HG02981 (cell line): ENCODE results near the gene ANKRD39.

Experiments used
- ATAC-seq: cut with Tn5 transposase; IDR thresholded peaks from one replicate; pipeline ENCODE4 v1.9.1; 2021; ENCODE audit warnings: mild to moderate bottlenecking, moderate library complexity; ENCODE audit not compliant: unreplicated experiment

Gene ANKRD39

DNA sequence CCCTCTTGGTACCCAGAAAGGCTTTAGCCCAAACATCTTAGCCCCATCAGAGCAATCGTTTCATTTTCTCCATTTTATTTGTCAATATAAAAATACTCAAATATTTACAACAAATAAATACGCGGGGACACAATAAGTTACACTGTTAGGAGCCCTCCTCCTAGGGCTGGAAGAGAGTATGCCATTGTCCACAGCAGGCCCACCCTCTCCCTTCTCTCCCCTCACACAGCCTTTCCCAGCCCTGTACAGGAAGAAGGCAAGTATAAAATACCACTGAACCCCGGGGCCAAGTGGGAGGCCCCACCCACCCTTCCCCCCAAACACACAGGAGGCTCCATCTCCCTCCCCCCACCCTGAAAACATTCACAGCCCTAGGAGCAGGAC, 1.9 kb upstream of the ANKRD39 start:
- ATAC-seq = no peak

DNA sequence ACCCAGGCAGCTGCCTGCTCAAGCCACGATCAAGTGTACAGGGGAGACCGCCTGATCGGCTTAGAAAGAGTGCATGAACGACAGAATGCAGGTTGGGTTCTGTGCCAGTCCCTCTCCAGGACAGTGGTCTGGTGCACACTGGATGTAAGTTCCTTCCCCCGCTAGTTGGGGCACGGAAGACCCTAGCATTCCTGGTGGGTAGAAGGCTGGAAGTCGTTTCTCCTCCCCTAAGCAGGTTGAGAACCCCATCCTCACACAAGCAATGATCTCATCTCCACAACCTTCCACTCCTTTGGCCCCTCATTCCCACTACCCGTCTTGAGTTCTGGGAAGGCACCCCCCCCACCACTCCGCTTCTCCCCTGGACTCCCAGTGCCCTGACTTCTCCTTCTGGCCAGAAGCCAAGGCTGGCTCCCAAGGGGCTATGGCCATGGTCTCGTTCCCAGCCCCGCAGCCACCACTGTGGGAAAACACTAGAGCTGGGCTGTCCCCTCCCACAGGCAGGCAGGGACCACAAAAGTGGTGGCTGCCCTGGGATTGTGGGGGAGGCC, 1.4 kb upstream of the ANKRD39 start:
- ATAC-seq = no peak

DNA sequence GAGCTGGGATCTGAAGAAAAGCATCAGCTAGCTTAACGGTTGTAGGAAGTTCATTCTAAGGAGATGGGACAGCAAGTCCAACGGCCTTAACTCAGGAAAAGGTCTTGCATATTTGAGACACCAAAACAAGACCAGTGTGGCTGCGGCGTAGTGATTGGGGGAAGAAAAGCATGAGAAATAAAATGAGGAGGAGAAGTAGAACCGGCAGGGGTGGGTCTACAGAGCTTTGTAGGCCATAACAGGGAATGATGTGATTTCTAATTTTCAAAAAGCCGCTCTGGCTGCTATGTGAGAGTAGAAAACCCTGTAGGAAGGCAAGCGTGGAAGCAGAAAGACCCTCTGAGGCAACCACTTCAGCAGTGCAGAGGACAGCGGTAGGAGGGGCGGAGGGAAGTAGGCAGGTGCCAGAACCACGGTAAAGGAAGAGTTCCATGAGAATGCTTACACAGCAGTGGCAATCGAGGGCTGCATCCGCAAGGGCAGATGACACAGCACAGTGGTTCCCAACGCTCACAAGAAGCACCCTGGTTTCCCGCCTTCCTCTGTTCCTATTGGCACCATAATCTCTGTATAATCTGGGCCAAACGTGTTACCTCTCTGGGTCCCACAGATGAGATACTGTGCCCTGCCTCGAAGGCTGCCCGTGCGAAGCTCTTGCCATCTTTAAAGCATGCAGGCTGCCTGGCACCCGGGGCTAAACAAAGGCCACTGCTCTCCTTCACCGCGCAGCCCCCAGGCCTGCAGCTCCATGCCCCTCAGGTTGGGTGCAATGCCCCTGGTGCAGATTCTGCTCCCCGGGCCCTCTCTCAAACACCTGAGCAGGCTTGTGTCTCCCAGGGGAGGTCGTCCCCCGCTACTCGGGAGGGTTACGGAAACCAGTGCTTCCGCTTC, 795 bp downstream of the ANKRD39 start:
- ATAC-seq = peak; percentile 20

DNA sequence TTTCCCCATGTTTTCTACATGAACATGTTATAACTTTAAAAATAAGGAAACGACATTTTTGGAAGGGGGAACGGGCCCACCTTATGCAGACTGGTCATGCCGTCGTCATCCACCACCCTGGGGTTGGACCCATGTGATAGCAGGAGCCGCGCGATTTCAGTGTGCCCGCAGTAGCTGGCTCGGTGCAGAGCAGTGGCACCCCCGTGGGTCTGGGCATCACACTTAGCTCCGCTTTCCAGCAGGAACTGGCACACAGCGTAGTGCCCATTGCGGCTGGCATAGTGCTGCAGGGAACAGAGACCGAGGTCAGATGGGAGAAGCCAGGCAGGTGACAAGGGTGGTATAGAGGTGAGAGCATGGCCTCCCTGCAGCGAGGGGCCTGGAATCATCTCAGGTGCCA, 4.5 kb downstream of the ANKRD39 start:
- ATAC-seq = no peak

DNA sequence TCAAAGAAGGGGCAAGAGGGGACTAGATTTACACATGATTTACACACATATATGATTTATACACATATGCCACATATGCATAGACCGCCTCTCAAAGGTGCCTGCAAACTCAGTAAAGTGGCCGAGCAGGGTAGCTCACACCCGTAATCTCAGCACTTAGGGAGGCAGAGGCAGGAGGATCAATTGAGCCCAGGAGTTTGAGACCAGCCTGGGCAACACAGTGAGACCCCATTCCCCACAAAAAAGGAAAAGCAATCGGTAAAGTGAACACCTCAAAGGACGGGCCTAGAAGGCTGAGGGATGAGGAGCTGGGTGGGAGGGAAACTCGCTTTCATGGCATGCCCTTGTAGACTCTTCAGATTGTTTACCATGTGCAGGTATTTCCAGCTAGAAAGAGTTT, 5.1 kb downstream of the ANKRD39 start:
- no peak for ATAC-seq

DNA sequence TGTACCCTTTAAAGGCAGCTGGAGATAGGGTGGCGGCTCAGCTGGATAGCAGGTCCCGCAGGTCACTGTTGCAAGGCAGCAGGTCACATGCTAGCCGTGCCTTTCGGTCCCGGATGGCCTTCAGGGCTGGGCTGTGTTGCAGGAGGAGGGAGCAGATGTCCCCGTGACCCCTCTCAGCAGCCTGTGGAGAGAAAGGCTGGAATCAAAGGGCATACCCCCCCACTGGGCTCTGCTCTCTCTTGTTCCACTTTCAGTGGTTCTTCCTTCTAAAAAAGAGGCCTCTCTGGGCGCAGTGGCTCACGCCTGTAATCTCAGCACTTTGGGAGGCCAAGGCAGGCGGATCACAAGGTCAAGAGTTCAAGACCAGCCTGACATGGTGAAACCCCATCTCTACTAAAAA, 9.6 kb downstream of the ANKRD39 start:
- no peak for ATAC-seq

DNA sequence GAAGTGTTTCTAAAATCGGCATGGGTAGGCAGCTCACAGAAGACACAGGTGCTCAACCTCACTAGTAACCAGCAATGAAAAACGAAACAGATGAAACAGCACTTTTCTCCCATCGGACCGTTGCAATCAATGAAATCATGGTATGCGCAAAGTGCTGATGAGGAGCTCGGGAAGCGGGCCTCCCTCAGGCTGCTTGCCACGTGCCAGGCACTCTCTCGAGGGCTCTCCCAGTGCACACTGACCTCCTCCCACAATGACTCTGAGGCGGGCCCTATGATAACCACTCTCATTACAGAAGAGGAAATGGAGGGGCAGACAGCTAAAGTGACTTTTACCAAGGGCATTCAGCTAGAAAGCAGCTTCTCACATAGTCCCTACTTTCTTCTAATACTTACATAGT, 10.2 kb downstream of the ANKRD39 start:
- ATAC-seq = no peak

DNA sequence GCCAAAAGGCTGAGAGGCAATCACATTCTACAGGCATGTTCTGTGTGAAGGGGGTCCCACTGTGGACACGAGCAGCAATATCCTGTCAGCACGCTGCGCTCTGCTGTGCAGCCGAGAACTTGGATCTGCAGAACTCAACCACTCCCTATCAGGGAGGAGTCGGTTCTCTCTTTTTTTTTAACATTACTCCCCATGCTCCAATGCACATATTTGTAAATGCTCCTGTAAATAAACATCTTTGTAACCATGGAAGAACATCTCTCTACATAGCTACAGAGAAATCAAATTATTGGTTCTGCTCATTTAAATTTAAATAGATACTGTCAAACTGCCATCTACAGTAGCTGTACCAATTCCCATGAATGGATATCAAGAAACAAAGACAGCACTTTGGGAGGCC, 11.0 kb downstream of the ANKRD39 start:
- no peak for ATAC-seq

DNA sequence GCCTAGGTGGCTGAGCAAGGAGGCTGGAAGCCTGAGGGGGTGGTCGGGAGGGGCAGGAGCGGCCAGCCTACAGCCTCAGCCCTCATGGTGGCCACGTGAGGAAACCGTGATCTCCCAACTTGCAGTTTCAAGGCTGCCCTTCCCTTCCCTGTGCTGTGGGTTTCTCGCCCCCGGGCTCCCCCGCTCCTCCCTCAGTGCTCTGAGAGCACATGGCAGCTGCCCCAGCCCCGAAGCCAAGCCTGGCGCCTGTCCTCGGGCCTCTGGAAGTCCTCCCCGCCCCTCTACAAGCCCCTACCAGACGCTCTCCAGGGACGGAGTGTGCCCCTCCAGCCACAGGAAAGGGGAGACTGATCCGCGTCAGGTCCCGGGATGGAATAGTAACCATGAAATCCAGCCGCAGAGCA, 13.4 kb downstream of the ANKRD39 start:
- no peak for ATAC-seq

DNA sequence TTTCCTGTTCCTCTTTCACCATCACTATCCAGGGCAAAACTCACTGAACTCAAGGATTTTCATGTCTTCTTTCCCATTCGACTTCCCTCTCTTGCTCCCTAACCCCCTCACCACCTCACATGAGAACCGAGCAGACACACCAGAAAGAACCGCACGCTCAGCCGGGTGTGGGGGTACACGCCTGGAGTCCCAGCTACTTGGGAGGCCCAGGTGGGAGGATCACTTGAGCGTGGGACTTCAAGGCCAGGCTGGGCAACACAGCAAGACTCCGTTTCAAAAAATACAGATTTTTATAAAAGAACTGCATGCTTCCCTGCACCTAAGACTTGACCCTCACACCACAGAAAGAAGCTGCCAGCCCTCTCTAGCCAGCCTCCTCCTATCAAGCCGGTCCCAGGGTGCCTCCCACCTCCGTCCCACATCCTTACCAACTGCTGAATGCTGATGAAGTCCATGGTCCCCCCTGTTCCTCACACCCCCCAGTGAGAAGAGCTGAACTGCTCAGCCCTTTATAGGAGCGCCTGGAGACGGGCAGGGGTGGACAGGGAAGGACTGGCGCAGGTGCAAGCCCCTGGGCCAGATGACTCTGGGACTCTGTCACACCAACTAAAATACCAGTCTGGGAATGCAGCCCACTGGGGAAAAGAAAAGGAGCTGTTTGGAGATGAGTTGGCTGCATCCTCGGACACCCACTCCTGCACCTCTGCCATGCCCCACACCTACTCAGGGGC, 14.1 kb downstream of the ANKRD39 start, which contains the start of gene ANKRD23:
ANKRD23 (minus strand) TSS at position 484 of the 731 bp plus-strand sequence; CDS start at position 455, 29 bp downstream.
- no peak for ATAC-seq

DNA sequence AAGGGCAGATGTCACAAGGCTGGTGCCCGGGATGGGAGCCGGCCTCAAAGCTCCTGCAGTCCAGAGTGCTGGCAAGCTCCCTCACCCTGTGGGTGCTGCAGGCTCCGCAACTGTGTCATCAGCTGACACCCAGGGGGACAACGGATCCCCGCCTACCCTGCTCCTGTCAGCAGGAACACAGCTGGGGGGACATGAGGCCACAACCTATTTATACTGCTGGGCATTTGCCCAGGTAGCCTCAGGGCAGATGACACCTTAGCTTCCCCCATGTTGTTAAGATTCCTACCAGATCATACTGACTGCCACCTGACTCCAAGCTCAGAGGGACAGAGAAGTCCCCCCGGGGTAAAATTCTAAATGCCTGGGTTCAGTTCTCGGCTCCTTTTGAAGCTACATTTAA, 15.2 kb downstream of the ANKRD39 start:
- no peak for ATAC-seq

DNA sequence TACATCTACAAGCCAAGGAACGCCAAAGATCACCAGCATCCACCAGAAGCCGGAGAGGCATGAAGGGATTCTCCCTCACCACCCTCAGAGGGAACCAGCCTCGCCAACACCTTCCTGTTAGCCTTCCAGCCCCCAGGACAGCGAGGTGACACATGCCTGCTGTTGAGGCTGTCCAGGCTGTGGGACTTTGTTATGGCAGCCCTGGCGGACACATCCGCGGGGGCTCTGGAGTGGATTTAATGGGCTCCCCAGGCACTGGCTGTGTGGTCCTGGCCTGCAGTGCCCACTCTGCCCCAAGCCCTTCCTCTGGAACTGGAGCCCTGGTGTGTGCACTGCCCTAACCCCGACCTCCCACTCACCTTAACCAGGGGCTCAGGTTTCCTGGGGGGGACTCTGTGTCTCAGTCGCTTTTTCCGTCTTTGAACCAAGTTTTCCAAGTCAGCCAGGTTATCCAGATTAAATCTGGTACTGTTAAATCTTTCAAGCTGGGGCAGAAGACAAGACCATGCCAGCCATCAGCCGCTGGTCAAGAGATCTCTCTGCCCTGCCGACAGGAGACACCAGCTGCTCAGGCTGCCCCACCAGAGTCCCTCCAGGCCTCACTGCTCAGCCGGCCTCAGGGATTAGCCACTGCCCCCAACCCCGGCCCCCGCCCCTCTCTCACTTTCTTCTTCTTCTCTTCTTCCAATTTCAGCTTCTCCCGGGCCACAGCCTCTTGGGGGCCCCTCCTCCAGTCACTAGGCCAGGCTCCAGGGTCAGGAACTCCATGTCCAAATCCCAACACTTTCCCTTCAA, 15.9 kb downstream of the ANKRD39 start:
- no peak for ATAC-seq

DNA sequence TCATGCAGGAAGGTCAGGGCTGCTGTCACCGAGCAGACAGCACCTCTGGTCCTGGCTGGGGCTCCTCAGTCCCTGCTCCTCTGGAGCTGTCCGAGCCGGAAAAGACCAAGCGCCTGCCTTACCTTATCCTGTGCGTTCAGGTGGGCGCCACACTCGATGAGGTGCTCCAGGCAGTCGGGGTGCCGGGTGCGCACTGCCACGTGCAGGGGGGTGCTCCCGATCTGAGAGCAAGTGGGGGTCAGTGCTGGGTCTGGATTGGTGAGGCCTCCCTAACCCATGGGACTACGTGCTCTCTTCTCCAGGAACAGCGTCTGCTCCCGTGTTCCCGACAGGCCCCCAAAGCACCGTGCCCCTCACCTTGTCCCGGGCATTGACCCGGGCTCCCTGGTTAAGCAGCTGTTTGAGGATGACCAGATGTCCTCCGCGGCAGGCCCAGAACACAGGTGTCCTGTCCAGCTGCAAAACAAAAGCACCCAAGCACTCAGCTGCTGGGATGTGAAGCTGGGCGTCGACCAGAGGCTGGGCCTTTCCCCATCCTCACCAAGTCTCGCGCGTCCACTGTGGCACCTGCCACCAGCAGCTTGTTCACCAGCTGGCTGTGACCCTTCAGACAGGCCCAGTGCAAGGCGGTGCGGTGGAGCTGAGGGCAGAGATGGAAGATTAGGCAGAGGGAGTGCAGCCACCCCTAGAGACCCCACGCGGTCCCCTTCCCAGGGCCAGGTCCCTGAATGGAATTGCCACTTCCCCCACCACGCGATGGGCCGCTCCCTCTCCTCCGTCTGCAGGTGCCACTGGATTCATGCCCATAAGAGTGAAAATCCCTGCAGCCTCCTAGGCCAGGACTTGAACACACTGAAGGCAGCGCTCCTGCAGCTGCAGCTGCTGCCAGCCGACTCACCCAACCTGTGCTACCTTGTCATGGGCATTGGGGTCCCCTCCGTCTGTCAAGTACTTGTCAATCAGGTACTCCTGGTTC, 17.7 kb downstream of the ANKRD39 start:
- ATAC-seq = no peak

DNA sequence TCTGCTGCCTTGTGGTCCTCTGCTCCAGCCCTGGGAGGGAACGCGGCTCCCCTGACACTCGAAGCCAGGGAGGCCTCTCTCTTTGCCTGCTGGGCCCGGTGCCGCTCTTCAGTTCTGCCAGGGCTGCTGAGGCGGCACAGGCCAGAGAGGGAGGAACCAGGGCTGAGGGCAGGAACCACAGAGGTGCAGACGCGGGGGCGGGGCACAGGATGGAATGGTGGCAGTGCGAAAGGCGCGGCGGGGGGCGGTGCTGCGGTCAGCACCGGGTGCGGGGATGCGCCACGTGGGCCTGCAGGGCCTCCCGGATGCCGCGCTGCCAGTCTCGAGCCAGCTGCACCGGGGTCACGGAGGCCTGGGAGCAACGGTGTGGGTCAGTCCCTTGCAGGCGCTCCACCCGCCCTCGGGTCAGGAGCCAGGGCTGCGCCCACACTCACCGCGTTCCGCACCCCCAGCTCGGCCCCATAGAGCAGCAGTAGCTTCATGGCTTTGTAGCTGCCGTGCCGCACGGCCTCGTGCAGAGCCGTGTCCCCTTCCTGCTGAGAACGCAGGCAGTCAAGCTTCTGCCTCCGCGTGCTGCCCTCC, 18.4 kb downstream of the ANKRD39 start:
- ATAC-seq = no peak

DNA sequence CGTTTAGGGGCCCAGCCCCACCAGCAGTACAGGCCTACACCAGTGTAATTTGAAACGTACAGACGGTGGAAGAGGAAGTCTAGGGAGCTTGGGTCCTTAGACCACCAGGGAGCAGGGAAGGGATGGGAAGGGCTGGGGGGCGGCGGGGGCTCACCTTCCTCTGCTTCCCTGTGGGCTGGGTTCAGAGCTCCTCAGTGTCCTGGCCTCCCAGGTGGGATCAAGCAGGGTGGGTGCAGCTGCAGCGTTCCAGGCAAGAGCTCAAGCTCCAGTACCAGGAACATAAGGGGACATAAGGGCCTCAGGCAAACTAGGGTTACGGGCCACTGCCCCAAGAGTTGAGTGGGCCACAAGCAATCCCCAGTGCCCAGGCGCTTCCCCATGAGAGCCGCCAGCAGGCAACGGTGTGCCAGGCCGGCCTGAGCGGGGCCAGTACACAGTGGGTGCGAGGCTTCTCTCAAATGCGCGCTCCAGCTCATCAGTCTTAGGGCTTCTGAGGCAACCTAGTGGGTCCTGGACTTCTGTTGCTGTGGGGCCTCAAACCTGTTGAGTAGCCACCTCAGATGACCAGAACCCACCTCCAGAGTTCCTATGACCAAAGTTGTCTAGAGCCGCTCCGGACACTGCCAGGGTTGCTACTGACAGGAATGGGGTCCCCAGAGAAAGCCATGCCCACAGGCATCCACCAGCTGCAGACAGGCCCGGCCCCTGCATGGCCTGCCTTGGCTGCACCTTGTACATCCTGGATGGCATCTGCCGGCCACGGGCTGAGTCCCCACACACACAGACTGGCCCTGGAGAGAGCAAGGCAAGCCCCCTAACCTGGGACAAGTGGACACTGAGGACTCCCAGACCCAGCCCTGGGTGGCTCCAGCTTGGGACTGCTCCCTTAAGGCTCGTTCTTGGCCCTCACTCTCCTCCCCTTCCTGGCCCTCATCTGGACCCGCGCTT, 19.2 kb downstream of the ANKRD39 start:
- no peak for ATAC-seq

DNA sequence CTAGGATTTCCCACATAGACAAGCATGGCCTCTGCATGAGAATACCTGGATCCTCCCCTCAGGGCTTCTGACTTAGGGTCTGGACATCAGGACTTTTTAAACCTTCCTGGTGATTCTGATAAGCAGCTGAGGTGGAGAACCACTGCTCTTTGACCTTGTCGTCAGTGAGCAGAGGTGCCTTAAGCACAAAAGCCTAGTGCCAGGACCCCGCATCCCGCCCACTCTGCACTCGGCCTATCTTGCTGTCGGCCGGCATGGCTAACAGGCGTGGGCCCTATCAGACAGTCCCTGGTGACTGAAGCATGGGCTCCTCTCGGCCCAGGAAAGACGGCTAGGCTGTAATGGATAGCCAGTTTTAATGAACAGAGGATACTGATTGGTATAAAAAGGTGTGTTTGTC, 20.2 kb downstream of the ANKRD39 start:
- no peak for ATAC-seq

DNA sequence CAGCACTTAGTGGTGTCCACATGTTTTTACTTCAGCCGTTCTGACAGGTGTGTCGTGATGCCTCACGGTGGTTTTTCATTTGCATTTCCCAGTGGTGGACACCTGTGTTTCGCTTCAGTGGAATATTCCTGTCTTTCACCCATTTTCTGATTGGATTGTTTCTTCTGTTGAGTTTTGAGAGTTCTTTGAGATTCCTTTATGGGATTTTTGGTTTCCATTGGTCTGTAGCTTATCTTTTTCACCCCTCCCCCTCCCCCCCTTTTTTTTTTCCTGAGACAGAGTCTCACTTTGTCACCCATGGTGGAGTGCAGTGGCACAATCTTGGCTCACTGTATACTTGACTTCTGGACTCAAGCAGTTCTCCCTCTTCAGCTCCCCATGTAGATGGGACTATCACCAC, 22.0 kb downstream of the ANKRD39 start:
- ATAC-seq = no peak

DNA sequence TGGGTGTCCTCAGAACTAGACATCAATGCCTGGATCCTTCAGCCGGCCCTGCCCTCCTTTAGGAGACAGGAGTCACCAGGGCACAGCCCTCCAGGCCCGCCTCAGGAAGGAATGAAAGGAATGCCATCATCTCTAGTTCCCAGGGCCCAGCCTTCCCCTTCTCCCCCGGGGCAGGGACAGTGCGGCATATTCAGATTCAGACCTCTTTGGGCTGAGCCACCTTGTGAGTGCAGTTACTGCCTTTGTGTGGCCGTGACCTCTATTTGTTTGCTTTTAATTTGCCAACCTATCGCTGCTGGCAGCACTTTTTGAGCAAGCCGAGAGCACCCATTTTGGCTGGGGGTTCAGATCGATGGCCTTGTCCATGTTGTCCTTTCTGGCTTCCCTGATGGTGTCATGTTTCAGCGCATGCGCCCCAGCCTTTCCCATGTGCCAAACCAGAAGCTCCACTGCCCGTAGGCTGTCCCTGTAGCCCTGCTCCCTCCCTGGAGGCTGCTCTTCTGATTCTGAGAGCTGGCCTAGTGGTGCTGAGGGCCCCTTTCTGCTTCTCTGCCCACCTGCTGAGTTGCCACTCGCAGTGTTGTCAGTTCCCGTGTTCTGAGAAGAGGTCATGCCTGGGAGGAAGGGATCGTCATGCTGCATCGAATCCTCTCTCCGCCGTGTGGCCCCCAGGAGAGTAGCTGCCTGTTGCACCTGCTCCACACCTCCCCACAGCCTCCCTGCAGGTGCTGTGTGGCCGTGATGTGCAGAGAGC, 24.9 kb downstream of the ANKRD39 start:
- ATAC-seq = no peak
